Measurements from ENCODE around the gene PDE6A.
A peak's percentile ranks its signal among the peaks of the same experiment; 100 is the strongest.

PDE6A gene

DNA sequence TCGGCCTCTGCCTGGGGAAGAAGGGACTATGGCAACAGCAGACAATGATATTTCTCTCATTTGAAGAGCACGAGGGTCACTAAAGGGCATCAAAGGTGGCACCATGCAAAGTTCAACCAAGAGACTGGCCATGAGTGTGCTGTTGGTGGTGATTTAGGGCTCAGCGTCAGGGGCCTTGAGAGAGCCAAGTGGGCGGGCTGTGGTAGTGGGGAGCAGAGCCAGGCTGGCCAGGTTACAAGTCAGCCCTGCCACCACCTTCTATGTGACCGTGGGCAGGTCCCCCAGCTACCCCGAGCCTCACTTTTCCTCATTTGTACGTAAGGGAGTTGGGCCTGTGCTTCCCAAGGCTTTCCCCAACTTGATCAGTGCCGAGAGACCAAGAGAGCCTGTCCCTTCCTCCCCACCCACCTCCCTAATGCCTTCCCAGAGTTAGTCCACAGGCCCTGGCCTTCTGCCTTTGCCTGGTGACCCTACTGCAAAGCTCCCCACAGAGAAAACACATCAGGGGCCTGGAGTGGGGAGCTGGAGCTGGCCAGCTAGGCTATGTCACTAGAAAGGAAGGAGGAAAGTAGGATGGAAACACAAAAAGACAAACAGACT is 104.3 kb downstream of the PDE6A start:
- no peaks in the 10 kb centered on the region for H3K27me3 ChIP-seq (ENCODE audit: control insufficient read depth, insufficient read depth, low read length)
- H2AFZ ChIP-seq = no peak overlapping the region
- H3K36me3 ChIP-seq (ENCODE audit: control insufficient read depth, insufficient read depth, low read length) = no peaks in the 10 kb centered on the region
- TF ChIP-seq, protein P1, sequence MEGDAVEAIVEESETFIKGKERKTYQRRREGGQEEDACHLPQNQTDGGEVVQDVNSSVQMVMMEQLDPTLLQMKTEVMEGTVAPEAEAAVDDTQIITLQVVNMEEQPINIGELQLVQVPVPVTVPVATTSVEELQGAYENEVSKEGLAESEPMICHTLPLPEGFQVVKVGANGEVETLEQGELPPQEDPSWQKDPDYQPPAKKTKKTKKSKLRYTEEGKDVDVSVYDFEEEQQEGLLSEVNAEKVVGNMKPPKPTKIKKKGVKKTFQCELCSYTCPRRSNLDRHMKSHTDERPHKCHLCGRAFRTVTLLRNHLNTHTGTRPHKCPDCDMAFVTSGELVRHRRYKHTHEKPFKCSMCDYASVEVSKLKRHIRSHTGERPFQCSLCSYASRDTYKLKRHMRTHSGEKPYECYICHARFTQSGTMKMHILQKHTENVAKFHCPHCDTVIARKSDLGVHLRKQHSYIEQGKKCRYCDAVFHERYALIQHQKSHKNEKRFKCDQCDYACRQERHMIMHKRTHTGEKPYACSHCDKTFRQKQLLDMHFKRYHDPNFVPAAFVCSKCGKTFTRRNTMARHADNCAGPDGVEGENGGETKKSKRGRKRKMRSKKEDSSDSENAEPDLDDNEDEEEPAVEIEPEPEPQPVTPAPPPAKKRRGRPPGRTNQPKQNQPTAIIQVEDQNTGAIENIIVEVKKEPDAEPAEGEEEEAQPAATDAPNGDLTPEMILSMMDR (IDR thresholded peaks at IDR 0.05) = no peak
- H3K79me2 ChIP-seq = peaks cover 4% of the 10 kb centered on the region
- H3K4me3 ChIP-seq (ENCODE audit: low read depth, low read length) = no peak overlapping the region
- no peak overlapping the region for H3K4me2 ChIP-seq (ENCODE audit: low read length)
- no peak overlapping the region for H3K27ac ChIP-seq
- H3K9me3 ChIP-seq (ENCODE audit: control insufficient read depth, low read length) = no peaks in the 10 kb centered on the region
- H3K9ac ChIP-seq = no peak overlapping the region
- H3K4me1 ChIP-seq = no peaks in the 10 kb centered on the region

DNA sequence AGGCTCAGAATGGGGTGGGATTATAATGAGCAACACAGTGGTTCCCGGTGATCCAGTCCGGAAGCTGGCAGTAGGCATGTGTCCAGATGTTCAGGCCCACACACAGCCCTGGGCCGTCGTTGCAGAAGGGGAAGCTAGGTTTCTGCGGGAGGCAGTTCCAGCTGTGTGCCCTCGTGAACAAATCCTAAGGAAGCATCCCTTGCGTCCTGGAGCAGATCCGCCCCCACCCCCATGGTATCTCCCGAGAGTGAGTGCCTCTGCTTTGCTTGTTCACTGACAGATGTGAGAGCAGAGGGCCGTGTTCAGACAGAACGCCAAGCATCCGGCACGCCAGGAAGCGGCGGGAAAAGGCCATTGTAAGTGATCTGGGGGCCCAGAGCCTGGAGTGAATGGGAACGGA is 104.8 kb downstream of the PDE6A start:
- Histone ChIP-seq H3K27me3 (ENCODE audit: control insufficient read depth, insufficient read depth, low read length) (no peaks in the 10 kb centered on the region), H3K27ac (no peak overlapping the region), H3K9me3 (ENCODE audit: control insufficient read depth, low read length) (no peaks in the 10 kb centered on the region), H3K36me3 (ENCODE audit: control insufficient read depth, insufficient read depth, low read length) (no peaks in the 10 kb centered on the region), H3K4me1 (no peaks in the 10 kb centered on the region), H3K9ac (no peak overlapping the region), H3K4me3 (ENCODE audit: low read depth, low read length) (no peak overlapping the region), H3K79me2 (peaks cover 4% of the 10 kb centered on the region), H2AFZ (no peak overlapping the region), H3K4me2 (ENCODE audit: low read length) (no peak overlapping the region)
- TF ChIP-seq, protein P1 (IDR thresholded peaks at IDR 0.05) = no peak

DNA sequence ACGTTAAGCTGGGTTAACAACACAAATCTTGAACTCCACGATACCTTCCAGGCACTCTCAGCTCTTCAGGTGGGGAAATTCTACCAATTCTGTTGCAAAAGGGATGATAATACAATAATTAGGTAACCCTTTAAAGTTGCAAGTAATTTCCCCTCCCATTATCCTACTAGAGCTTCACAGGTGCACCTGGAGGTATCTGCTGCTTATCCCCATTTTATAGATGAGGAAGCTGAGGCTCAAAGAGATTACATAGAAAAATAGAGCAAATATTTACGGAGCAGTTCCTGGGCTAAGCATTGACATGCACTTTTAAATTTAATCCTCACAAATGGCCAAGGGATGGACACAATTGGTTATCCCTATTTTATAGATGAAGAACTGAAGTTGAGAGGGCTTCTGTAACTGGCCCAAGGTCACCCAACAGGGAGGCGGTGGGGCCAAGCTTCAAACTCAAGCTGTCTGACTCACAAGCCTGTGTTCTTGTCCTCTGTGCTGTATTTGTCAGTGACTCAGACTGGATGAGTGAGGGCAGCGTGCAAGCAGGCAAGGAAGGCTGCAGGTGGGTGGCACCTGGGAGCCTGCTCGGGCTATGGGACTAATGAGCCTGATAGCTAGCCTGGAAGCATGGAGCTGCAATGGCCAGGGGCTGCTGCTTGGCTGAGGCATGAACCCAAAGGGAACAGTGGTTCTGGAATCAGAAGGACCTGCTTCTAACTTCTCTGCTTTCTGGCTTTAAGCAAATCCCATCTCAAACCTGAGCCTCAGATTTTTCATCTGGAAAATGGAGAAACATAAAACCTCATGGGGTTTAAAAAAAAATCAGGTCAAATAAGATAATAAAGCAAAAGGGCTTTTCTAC is 105.5 kb downstream of the PDE6A start:
- H3K27me3 ChIP-seq (ENCODE audit: control insufficient read depth, insufficient read depth, low read length) = no peaks in the 10 kb centered on the region
- H3K9ac ChIP-seq = no peak overlapping the region
- no peaks in the 10 kb centered on the region for H3K4me1 ChIP-seq

DNA sequence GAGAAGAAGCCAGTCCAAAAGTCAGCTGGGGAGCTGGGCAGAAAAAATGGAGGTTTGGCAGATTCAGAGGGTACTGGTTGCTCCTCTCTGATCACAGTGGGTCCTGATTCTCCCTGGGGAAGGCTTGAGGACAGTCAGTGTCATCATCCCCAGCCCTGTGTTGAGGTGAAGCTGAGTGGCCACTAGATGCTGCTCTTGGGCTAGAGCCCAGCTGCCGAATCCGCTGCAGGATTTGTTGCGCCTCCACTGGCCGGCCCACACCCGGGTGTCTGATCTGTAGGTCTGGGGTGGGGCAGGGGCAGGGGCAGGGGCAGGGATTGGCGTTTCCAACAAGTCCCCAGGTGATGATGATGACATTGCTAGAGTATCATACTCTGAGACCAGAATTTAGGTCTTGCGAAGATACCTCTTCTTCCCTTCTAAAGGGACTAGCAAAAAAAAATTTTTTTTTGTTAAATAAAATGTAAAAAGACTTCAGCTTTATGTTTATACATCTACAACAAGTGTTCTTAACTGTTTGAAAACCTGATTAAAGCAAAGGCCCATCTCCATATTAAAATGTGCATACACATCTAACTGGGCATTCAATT is 106.8 kb downstream of the PDE6A start:
- Histone ChIP-seq H3K4me1 (no peaks in the 10 kb centered on the region), H3K9ac (no peak overlapping the region), H3K27me3 (ENCODE audit: control insufficient read depth, insufficient read depth, low read length) (no peaks in the 10 kb centered on the region), H3K9me3 (ENCODE audit: control insufficient read depth, low read length) (no peaks in the 10 kb centered on the region), H3K27ac (no peak overlapping the region), H3K36me3 (ENCODE audit: control insufficient read depth, insufficient read depth, low read length) (no peaks in the 10 kb centered on the region), H3K79me2 (peaks cover 4% of the 10 kb centered on the region), H2AFZ (no peak overlapping the region), H3K4me3 (ENCODE audit: low read depth, low read length) (no peak overlapping the region), H3K4me2 (ENCODE audit: low read length) (no peak overlapping the region)
- TF ChIP-seq, protein P1 (IDR thresholded peaks at IDR 0.05) = peak; percentile 75

More for the DNA sequence above, 105.5 kb downstream of the PDE6A start:
- no peak overlapping the region for H3K4me3 ChIP-seq (ENCODE audit: low read depth, low read length)
- peaks cover 4% of the 10 kb centered on the region for H3K79me2 ChIP-seq
- H2AFZ ChIP-seq = no peak overlapping the region
- H3K27ac ChIP-seq = no peak overlapping the region
- no peak overlapping the region for H3K4me2 ChIP-seq (ENCODE audit: low read length)
- H3K36me3 ChIP-seq (ENCODE audit: control insufficient read depth, insufficient read depth, low read length) = no peaks in the 10 kb centered on the region
- no peaks in the 10 kb centered on the region for H3K9me3 ChIP-seq (ENCODE audit: control insufficient read depth, low read length)
- TF ChIP-seq, protein P1 (IDR thresholded peaks at IDR 0.05) = no peak

Data from parathyroid adenoma (tissue), 2 donors.